HL-60/S4 treated with phorbol 12-myristate 13-acetate at 8.2 ng/mL for 4 days and 3 days (cell line): ENCODE measurements around the gene POU6F1.
"Not testable (repeated sequence)": the region's sequence is repeated elsewhere in the genome, so short reads cannot be mapped to it uniquely, and the experiment has no call there.

Source experiments
- in situ Hi-C: fragments of 300-500 bp; cut with MboI; formaldehyde crosslinking; loops from 2 replicates; pipeline ENCODE4 v1.15.0; 2022; ENCODE audit warnings: low sequenced_read_pairs

The POU6F1 gene, protein sequence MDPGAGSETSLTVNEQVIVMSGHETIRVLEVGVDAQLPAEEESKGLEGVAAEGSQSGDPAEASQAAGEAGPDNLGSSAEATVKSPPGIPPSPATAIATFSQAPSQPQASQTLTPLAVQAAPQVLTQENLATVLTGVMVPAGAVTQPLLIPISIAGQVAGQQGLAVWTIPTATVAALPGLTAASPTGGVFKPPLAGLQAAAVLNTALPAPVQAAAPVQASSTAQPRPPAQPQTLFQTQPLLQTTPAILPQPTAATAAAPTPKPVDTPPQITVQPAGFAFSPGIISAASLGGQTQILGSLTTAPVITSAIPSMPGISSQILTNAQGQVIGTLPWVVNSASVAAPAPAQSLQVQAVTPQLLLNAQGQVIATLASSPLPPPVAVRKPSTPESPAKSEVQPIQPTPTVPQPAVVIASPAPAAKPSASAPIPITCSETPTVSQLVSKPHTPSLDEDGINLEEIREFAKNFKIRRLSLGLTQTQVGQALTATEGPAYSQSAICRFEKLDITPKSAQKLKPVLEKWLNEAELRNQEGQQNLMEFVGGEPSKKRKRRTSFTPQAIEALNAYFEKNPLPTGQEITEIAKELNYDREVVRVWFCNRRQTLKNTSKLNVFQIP

DNA sequence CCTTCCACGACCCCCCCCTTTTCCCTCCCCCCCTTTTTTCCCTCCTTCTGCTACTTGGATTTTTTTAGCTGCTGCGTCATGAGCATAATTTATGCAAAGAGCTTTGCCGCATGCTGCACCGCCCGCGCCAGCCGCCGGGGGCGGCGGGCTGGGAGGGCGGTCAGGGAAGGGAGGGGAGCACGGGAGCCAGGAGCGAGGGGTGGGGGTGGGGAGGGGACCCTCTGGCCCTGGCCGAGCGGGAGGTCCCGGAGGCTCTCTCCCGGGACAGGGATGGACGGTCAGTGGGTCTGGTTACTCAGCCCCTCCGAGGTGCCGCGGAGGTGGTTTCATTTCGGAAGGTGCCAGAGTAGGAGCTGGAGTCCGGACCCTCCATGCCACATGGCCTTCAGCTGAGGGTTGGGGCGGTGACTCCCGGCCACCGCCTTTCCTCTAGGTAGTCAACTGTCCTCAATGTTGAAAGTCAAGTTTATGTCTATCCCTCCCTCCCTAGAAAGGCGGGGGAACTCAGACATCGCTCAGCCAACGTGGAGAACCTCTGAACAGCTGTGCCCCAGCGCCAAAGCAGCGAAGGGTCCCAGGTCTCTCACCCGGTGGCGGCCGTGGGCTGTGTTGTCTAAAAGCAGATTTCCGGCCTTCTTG lies at the start of gene POU6F1:
POU6F1 (minus strand) TSS at position 95 of the 639 bp plus-strand sequence. CDS start 11,226 bp downstream, outside the sequence.
- in situ Hi-C loops, result no loop called here

DNA sequence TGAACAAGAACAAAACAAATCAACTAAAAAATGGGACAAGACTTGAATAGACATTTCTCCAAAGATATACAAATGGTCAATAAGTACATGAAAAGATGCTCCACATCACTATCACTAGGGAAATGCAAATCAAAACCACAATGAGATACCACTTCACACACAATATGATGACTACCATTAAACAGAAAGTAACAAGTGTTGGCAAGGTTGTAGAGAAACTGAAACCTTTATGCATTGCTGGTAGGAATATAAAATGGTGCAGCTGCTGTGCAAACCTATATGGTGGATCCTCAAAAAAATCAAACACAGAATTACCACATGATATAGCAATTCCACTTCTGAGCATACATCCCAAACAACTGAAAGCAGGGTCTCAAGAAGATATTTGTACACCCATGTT lies 47.2 kb upstream of the POU6F1 start:
- in situ Hi-C loops, result no loop called here

DNA sequence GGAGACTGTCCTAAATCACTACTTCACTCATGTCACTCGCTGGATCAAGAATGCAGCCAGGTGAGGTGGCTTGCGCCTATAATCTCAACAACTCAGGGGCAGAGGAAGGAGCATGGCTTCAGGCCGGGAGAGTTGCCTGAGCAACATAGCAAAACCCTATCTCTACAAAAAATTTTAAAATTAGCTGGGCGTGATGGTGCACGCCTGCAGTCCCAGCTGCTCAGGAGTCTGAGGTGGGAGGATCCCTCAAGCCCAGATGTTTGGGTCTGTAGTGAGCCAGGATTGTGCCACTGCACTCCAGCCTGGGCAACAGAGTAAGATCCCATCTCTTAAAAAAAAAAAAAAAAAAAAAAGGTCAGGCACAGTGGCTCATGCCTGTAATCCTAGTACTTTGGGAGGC lies 46.4 kb upstream of the POU6F1 start:
- in situ Hi-C loops, result no loop called here

DNA sequence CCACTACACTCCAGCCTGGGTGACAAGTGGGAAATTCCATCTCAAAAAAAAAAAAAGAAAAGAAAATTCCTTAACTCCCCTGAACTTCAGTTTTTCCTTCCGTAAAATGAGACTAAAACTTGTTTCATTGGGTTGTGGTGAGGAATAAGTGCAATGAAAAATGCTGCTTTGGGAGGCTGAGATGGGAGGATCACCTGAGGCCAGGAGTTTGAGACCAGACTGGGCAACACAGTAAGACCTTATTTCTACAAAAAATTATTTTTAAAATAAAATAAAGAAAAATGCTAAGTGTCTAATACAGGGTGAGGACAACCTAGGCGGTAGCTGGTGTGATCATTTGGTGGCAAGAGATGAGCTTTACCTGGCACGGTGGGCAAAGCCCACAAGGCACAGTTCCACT lies 45.5 kb upstream of the POU6F1 start:
- in situ Hi-C loops, result no loop called here

DNA sequence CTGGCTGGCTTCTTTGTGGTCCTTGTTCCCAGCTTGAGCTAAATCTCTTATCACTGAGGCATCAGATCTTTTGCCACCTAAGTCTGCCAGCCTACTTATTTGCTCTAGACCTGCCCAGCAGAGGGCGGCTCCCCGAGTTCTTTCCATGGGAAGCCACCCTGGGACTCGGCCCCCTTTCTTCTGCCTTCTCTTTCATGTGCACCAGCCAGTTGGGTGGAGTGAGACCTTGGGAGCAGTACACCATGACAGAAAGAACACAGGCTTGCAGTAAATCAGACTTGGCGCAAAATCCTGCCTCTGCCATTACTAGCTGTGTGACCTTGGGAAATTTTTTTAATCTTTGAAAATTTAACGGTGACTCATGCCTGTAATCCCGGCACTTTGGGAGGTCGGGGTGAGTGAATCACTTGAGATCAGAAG lies 44.9 kb upstream of the POU6F1 start:
- in situ Hi-C loops, result no loop called here

DNA sequence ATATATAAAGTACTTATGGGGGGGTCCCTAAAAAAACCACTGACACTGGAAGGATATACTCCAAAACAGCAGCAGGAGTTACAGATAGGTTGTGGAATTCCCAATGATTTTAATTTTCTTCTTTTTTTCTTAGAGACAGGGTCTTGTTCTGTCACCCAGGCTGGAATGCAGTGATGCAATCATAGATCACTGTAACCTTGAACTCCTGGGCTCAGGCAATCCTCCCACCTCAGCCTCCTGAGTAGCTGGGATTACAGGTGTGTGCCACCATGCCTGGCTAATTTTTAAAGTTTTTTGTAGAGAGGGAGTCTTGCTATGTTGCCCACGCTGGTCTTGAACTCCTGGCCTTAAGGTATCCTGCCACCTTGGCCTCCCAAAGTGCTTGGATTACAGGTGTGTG lies 41.7 kb upstream of the POU6F1 start:
- in situ Hi-C loops, result not testable (repeated sequence)

DNA sequence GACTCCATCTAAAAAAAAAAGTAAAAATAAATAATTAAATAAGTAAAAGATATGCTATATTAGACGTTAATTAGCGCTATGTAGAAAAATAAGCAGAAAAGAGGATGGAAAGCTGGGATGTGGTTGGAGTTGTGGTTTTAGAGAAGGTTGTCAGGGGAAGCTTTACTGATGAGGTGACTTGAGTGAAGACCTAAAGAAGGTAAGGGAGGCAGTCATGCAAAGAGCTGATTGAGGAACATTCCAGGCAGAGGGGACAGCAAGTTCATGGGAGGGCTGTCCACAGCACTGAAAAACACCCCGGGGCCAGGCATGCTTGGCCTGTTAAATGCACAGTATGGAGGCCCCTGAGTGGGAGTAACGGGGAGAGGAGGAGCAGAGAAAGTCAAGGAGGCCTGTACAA lies 36.7 kb upstream of the POU6F1 start:
- in situ Hi-C loops, result no loop called here

DNA sequence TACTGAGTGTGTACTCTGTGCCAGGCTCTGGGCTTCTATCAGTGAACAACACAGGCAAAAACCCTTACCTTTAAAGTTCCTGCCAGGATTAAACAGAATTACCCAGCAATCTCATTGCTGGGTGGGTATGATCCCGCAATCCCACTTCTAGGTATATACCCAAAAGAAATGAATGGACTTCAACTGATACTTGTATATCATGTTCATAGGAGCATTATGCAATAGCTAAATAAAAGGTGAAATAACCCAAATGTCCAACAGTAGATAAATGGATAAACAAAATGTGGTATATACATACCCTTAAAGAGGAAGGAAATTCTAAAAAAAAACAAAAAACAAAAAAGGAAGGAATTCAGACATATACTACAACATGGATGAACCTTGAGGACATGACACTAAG lies 35.4 kb upstream of the POU6F1 start:
- in situ Hi-C loops, result no loop called here

DNA sequence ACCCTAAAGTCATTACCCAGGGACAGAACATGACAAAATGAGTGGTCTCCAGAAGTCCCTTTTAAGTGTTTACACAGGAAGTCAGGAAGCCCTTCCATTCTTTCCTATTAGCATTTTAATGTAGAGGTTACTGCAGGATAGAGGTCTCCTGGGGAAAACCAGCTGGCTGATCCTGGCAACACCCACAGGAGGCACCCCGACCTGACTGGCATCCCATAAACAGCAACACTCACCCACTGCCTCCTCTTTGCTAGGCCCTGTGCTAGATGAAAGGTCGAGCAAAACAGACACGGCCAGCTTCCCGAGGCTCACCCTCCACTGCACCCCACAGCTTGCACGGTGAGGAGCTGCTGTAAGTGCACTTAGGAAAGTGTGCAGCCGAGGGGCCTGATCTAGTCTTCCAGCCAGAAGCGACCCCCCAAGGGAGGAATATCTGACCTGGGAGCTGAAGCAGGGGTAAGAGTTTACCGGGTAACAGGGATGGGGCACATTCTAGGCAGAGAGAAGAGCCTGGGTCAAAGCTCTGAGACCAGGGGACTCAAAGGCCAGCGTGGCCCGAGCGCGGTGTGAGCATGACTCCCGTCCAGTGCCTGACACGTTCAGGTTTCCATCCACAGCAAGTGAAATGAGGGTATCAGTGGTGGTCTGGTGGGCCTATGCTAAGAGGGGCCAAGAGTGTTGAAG lies 29.8 kb upstream of the POU6F1 start:
- in situ Hi-C loops, result no loop called here

DNA sequence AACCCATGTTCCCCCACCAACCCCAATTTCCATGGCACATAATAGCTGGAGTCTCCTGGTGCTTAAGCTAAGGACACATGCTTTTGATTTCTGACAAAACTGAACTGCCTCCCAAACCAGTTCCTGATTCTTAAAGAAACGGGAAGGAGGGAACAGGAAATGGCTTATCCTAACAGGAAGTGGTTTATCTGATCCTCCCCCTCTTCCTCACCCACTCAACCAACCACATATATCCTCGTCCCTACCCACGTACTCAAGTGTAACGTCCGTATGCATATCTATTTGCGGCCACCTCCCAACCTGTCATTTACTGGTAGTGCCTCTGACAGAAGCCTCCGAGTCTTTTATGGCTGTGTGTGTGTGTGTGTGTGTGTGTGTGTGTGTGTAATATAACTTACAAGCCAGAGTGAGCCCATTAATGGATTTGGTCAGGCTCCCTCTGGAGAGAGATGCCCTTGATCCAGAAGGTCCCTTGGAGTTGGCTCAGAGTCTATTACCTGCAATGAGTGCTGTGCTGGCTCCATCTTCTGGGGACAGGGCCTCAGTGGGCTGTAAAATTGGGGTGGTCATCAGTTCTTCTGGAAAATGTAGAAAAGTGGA lies 28.5 kb upstream of the POU6F1 start:
- in situ Hi-C loops, result no loop called here

DNA sequence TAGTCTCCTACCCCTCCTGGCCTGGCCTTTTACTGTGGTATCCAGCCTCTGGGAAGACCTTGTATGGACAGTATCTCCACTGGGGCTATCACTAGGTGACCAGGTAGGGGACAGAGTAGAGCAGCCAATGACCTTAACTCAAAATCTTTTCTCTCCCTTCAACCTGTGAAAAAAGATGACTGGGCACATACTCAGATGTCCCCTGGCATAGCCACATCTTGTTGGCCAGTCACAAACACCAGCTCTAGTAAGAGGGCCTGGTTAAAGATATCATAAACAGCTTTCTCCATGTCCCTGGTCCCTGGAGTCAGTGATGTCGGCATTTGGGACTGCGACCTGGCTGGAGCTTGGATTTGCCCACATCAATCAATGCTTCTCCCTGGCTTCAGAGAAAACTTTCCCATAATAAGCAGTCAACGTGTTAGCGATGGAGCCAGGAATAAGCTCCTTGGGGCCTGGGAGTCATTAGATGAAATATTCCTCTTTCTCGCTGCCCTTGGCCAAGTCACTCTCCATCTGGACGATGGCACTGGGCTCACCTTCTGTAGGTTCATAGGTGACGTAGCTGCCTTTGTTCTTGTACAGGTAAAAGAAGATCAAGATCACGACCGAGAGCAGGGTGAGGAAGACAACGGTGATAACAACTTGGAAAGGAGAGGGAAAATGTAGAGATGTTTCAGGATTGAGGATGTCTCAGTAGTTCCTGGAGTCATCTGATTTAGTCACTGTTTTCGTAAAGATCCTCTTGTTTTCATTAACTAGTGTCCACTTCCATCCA lies 27.8 kb upstream of the POU6F1 start:
- in situ Hi-C loops, result no loop called here

DNA sequence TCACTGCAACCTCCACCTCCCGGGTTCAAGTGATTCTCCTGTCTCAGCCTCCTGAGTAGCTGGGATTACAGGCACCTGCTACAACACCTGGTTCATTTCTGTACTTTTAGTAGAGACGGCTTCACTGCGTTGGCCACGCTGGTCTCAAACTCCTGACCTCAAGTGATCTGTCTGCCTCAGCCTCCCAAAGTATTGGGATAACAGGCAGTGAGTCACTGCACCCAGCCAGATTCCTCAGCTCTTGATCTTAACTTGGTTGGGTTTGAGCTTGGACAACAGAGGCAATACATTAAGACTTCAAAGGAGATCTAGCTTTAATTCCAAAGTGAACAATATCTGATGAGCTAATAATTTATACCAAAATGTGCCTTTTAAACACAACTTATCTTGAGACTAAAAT lies 26.4 kb upstream of the POU6F1 start:
- in situ Hi-C loops, result no loop called here

DNA sequence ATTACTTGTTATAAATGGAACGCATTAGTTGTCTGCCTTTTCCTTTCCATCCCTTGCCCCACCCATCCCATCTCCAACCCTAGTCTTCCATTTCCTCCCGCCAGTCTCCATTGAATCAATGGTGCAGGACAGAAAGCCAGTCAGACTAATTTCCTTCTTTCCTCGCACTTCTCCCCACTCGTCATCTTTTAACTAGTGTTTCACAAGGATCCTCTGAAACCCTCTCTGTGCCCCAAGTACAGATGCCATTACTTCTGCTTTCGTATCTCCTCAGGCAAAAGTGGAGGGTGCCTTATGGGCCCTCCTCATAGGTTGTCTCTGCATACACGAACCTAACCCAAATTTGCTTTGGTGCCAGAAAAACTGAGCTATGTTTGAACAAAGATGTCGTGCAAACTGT lies 25.0 kb upstream of the POU6F1 start:
- in situ Hi-C loops, result no loop called here

DNA sequence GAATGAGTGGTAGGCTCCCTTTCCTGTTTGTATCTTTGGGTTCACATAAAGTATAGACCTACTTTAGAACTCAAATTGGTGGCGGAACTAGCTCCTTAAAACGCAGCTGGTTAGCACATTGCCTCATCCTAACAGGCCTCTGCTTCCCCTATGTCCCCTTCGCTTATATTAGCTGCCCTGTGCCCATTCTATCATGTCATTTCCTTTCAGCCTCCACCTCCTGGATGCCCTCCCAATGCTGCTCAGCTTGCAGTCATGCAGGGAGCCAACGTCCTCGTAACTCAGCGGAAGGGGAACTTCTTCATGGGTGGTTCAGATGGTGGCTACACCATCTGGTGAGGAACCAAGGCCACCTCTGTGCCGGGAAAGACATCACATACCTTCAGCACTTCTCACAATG lies 24.3 kb upstream of the POU6F1 start:
- in situ Hi-C loops, result no loop called here

DNA sequence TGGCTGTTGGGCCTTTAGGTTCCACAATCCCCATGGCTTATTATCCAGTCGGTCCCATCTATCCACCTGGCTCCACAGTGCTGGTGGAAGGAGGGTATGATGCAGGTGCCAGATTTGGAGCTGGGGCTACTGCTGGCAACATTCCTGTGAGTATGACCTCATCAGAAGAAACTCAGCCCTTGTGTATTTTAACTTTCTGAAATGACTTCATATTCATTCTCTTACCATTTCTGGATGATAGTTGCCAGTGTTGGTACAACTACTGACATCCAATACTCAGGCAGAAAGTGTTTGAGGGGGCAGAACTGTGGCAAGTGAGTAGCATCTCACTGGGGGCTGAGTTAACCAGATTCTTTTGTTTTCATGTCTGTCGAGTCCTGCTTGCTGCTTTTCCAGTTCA lies 23.1 kb upstream of the POU6F1 start:
- in situ Hi-C loops, result no loop called here

DNA sequence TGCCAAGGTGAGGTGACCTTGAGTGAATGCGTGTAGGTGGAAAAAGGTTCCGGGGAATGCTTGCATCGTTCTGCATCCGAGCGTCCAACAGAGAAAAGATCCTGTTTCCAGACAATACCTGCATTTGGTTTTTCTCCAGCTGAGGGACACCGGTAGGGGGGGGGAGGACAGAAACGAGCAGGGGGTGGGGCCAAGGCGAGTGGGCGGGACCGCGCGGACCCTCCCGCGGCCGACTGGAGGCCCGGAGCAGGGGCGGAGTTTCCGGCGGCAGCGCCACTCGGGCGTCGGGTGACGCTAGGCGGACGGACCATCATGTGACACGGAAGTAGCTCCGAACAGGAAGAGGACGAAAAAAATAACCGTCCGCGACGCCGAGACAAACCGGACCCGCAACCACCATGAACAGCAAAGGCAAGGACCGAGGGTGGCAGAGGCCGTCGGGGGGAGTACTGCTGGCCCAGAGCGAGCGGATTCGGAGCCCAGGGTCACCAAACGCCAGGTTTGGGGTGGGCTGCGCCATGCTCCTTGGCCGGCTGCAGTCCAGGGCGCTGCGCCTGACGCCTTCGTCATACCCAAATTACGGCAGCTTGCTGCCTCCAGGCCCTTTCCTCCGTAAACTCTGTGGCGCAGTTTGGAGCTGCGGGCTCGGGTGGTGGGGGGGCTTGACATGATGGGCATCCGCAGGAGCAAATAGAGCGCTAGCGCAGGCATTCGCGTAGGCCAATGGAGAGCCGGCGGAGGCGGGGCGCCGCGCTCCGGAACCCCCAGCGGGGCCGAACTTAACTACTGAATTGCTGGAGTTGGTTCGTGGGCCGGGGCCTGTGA lies 20.9 kb upstream of the POU6F1 start, which contains the start of gene DAZAP2:
DAZAP2 (plus strand) TSS at position 317 of the 825 bp plus-strand sequence; CDS start at position 399, 82 bp downstream.
- in situ Hi-C loops, result no loop called here

DNA sequence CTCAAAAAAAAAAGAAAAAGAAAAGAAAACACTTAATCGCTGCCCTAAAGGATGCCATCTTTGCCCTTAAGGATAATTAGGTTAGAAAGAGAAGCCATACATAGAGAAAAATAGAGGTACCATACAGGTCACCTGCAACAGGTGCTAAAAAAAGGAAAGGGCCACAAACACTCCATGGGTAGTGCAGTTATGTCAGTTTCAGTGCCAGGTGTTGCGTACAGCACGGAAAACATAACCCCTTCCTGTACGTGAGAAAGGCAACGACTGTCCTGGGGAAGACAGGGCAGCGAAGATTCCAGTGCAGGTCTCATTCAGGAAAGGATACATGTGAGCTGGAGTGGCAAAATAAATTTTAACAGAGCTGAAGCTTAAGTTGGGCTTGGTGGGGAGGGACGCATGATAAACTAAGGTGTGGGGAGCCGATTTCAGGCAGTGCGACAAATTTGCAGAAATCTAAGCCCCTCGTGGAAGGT lies 20.2 kb upstream of the POU6F1 start:
- in situ Hi-C loops, result no loop called here

DNA sequence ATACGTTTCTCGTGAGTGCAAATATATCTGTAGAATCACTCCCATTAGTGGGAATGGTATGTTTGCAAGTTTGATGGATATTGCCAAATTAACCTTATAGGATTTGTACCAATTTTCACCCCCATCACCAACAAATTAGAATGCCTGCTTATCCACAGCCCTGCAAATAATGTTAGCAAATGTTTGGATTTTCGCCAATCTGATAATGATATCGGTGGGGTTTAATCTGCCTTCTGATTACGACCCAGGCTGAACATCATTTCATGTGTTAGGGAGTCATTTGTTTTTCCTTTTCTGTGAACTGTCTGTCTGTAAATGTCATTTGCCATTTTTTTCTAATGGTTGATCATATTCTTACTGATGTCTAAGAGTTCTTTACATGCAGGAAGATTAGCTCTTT lies 16.7 kb upstream of the POU6F1 start:
- in situ Hi-C loops, result no loop called here

DNA sequence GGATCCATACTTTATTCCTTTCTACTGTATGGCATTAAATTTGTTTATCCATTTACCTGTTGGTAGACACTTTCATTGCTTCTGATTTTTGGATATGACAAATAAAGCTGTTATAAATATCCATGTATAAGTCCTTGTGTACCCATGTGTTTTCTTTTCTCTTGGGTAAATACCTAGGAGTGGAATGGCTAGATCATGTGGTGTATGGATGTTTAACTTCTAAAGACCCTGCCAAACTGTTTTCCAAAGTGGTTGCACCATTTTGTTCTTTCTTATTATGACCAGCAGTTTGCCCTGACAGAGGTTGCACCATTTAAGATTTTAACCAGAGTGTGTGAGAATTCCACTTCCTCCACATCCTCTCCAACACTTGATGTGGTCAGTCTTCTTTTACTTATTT lies 14.8 kb upstream of the POU6F1 start:
- in situ Hi-C loops, result no loop called here
